GM13977 (cell line): Measurements from ENCODE around the gene SLC35E3.
"Not testable (repeated sequence)": the region's sequence is repeated elsewhere in the genome, so short reads cannot be mapped to it uniquely, and the experiment has no call there.

ENCODE experiments used
- DNase-seq: peaks from one replicate; pipeline ENCODE4 v3.0.0; 2012; ENCODE audit warnings: low spot score
- CTCF ChIP-seq: IDR thresholded peaks from 2 replicates; pipeline ENCODE4 v1.5.1; 2012; ENCODE audit warnings: mild to moderate bottlenecking, control low read depth; ENCODE audit not compliant: insufficient read depth; ENCODE audit errors: extremely low read depth, missing control alignments
- in situ Hi-C: fragments of 300-500 bp; cut with MboI; formaldehyde crosslinking; loops from one replicate; pipeline ENCODE4 v1.12.0; 2022; ENCODE audit warnings: low sequenced_read_pairs, low pct_unique_long_range_greater_than_20kb, mixed read lengths, inconsistent platforms; ENCODE audit not compliant: unreplicated experiment

Gene SLC35E3

GRCh38 chr12:68798882-68799234, 52.9 kb downstream of the SLC35E3 start:
- DNase-seq: no peak
- no peak for TF ChIP-seq CTCF
- in situ Hi-C loops: no loop called here

- in situ Hi-C loops: no loop called here
- no peak for DNase-seq
- no peak for TF ChIP-seq CTCF
Measured at GRCh38 chr12:68800294-68800693, 54.3 kb downstream of the SLC35E3 start.

- in situ Hi-C loops, DNase-seq: not testable (repeated sequence)
Measured at GRCh38 chr12:68801124-68801523, 55.1 kb downstream of the SLC35E3 start.

DNA sequence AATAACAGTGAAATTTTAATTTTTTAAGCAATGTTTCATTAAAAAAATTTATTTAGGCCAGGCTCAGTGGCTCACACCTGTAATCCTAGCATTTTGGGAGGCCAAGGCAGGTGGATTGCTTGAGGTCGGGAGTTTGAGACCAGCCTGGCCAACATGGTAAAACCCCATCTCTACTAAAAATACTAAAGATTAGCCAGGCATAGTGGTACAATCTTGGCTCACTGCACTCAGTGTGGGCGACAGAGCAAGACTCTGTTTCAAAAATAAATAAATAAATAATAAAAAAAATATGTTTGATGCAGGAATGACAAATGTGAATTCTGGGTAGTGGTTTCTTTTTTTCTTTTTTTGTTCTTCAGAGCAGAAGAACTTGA, 56.4 kb downstream of the SLC35E3 start:
- in situ Hi-C loops, DNase-seq: not testable (repeated sequence)

GRCh38 chr12:68802911-68803651, 57.1 kb downstream of the SLC35E3 start:
- DNase-seq: not testable (repeated sequence)

DNA sequence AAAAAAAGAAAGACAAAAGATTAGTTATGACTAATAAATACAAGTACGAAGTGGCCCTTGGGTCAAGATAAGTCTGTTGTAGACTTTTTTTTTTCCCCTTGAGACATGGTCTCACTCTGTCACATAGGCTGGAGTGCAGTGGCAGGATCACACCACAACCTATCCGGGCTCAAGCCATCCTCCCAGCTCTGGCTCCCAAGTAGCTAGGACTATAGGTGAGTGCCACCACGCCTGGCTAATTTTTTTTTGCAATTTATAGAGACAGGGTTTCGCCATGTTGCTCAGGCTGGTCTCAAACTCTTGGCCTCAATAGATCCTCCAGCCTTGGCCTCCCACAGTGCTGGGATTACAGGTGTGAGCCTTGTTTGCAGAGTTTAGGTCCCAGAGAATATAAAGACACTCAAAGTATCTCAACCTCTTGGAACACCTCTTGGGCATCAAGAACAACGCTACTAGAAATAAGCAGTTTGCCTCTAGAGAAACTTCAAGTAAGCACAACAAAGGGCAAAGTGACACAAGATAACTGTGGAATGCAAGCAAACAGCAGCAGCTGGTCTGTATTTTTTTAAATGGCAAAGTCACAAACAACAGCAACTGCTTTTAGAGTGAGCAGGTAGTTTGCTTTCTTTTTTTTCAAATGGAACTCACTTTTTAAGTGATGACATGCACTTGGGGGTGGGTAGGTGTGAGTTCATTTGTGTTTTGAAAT, 58.1 kb downstream of the SLC35E3 start:
- in situ Hi-C loops: no loop called here
- TF ChIP-seq CTCF: no peak
- no peak for DNase-seq

More at GRCh38 chr12:68802911-68803651, 57.1 kb downstream of the SLC35E3 start:
- in situ Hi-C loops: not testable (repeated sequence)

DNA sequence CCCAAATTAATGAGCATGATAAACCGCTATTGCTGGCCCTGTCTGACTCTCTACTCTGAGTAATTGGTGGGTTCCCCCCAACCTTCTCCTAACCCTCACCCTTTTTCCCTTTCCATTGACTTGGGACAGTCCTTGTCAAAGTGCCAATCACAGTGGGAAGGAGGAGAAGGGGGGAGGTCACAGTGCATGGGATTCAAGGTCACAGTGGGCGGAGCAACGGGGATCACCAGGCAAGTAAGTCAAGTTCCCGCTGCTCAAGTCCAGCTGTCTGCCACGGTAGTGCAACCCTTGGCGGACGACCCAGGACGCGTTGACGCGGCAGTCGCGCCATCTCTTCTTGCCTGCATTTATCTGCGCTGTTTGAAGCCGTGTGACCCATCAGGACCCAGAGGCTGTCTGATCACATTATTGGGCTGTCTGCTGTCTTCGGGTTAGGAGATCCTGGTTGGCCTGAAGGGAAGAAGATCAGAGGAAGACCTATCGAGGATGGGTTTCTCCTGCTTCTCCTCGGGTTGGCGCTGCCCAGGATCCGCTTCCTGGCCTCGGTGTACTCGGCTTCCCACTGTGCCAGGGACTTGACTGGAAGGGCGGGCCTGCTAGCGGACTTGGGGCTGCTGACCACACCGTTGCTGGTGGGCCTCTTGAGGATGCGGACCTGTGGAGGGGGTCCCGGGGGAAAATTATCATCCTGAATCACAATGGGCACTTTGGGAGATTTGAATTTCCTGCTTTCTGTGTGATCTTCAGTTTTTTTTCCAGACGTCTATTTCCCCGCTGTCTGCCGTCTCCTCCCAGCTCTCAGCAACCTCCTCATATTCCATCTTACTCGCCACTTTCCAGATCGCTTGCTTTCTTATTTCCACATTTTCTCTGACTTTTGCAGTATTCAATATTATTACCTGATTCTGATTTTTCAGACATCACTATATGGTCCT, 58.9 kb downstream of the SLC35E3 start:
- TF ChIP-seq CTCF: no peak
- DNase-seq: no peak
- in situ Hi-C loops: no loop called here
